ENCODE results near the gene TRIM41. TPM values are rescaled to one million over a fixed set of nuclear protein-coding genes. Genes with fewer than 3 reads are reported as not detected.

Gene TRIM41
- total and polyA plus RNA-seq, 2 of the 13 experiments (the other 11 are each of a cell fraction or from before 2014, with no cell fraction given): 10.2 to 16.7 TPM

DNA sequence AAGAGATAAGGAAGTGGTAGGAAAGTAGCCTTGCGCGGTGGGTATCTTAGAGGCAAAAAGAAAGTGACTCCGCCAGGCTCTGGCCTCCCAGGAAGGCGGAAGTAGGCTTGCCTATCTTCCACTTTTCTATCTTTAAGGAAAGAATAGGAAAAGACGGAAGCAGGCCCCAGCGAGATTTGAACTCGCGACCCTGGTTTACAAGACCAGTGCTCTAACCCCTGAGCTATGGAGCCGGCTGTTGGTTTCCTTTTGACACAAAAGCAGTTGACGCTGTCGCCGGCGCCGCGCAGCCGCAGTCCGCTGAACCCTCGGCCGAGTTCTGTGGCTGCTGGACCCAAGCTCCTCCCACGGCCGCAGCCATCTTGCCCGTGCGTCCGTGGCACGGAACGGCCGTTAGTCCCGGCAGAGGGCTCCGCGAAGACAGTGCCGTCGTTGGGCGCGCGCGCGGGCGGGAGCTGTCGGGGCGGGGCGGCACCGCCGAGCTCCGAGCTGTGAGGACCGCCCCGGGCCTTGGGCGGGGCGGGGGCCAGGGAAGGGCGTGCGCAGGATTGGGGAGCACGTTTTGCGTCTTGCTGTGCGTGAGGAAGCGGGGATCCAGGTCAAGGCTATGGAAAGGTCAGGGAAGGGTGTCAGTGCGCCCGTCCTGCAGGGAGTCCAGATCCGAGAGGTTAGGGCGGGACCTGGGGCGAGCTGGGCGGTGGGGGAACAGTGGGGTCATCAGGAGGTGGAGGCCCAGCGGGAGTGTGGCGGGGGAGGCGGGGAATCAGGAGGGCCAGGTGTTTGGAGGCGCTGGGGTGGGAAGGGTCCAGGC is 31.4 kb upstream of the TRIM41 start (continued):
- TF ChIP-seq, protein P1, sequence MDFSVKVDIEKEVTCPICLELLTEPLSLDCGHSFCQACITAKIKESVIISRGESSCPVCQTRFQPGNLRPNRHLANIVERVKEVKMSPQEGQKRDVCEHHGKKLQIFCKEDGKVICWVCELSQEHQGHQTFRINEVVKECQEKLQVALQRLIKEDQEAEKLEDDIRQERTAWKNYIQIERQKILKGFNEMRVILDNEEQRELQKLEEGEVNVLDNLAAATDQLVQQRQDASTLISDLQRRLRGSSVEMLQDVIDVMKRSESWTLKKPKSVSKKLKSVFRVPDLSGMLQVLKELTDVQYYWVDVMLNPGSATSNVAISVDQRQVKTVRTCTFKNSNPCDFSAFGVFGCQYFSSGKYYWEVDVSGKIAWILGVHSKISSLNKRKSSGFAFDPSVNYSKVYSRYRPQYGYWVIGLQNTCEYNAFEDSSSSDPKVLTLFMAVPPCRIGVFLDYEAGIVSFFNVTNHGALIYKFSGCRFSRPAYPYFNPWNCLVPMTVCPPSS (IDR thresholded peaks at IDR 0.05): no peak
- TF ChIP-seq ZFP36 (IDR thresholded peaks at IDR 0.05; ENCODE audit: borderline replicate concordance, low read depth, low read length, partially characterized antibody) (peak; percentile 44), RXRB (CRISPR knock-in tag; IDR thresholded peaks at IDR 0.05; ENCODE audit: borderline replicate concordance) (peak; percentile 62; the same call in 1 of the 2 replicates), PHF8 (CRISPR knock-in tag; IDR thresholded peaks at IDR 0.05) (no peak; the same call in none of the 2 replicates), KDM3A (CRISPR knock-in tag; IDR thresholded peaks at IDR 0.05; ENCODE audit: low read depth) (no peak), NR0B2 (CRISPR knock-in tag; IDR thresholded peaks at IDR 0.05) (peak; percentile 66), ZNF614 (CRISPR knock-in tag; IDR thresholded peaks at IDR 0.05; ENCODE audit: borderline replicate concordance) (peak; percentile 77; the same call in 1 of the 2 replicates), FOSL2 (CRISPR knock-in tag; IDR thresholded peaks at IDR 0.05) (peak; percentile 19; the same call in 1 of the 2 replicates), ZNF790 (CRISPR knock-in tag; IDR thresholded peaks at IDR 0.05; ENCODE audit: borderline replicate concordance) (peak; percentile 97), ARID5B (CRISPR knock-in tag; IDR thresholded peaks at IDR 0.05) (peak; percentile 35; the same call in 1 of the 2 replicates), GATAD2A (CRISPR knock-in tag; IDR thresholded peaks at IDR 0.05) (peak; percentile 44; the same call in 1 of the 2 replicates), TCF12 (IDR thresholded peaks at IDR 0.05) (no peak), TCF12 (CRISPR knock-in tag; IDR thresholded peaks at IDR 0.05) (peak; percentile 82), AGO2 (optimal IDR thresholded peaks at IDR 0.05; ENCODE audit: low read depth, low read length) (peak; percentile 34), ZNF687 (CRISPR knock-in tag; IDR thresholded peaks at IDR 0.05) (peak; percentile 86), TBL1XR1 (IDR thresholded peaks at IDR 0.05; ENCODE audit: borderline replicate concordance, low read length, partially characterized antibody) (peak; percentile 58)
- TF ChIP-seq, protein P2, sequence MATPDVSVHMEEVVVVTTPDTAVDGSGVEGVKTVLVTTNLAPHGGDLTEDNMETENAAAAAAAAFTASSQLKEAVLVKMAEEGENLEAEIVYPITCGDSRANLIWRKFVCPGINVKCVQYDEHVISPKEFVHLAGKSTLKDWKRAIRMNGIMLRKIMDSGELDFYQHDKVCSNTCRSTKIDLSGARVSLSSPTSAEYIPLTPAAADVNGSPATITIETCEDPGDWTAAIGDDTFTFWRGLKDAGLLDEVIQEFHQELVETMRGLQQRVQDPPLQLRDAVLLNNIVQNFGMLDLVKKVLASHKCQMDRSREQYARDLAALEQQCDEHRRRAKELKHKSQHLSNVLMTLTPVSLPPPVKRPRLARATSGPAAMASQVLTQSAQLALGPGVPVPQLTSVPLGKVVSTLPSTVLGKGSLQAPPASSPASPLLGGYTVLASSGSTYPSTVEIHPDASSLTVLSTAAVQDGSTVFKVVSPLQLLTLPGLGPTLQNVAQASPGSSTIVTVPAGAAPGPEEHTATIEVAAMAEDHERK (CRISPR knock-in tag; IDR thresholded peaks at IDR 0.05; ENCODE audit: low read depth): peak; percentile 54; the same call in 1 of the 2 replicates
